ENCODE results near the gene ATG4A. TPM values are rescaled to one million over a fixed set of nuclear protein-coding genes. Genes with fewer than 3 reads are reported as not detected.

ATG4A gene
- total RNA-seq, 2 donors from 2014 or later, result 4.3 to 4.4 TPM

DNA sequence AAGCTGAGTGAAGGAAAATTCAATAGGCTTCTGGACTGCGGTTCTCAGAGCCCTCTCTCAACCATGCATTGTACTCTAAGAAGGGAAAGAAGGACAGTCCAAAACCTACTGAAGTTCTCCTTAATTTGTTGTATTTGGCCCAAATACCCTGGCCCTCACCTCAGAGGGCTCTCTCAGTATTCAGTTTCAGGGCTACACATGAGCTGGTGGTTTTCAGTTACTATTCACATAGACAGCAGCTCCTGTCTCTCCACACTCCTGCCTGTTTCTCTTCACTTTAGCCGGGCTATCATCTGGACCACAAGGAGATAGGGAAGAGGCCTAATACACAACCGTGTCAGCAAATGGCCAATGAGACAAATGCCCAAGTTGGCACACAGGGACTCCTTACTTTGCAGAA lies 66.0 kb downstream of the ATG4A start:
- Mint-ChIP-seq H3K4me3 (no peak overlapping the region), H3K27me3 (ENCODE audit: insufficient read depth) (no peaks in the 10 kb centered on the region), H3K4me1 (peaks cover 6% of the 10 kb centered on the region), H3K36me3 (ENCODE audit: low read depth) (peaks cover 37% of the 10 kb centered on the region), H3K27ac (no peak overlapping the region), H3K9me3 (no peaks in the 10 kb centered on the region)
- Histone ChIP-seq H3K27me3 (ENCODE audit: control insufficient read depth, insufficient read depth, low read length, poor library complexity, severe bottlenecking) (no peaks in the 10 kb centered on the region), H3K4me3 (ENCODE audit: low read length) (no peak overlapping the region), H3K27ac (ENCODE audit: low read depth, low read length) (no peak overlapping the region), H3K36me3 (ENCODE audit: control insufficient read depth, insufficient read depth, low read length) (no peaks in the 10 kb centered on the region), H3K9ac (ENCODE audit: extremely low read depth, low read length, poor library complexity, severe bottlenecking) (no peak overlapping the region), H3K4me1 (ENCODE audit: control insufficient read depth, insufficient read depth, low read length) (no peaks in the 10 kb centered on the region), H3K9me3 (ENCODE audit: control insufficient read depth, low read length) (no peaks in the 10 kb centered on the region)
- TF ChIP-seq, protein P1, sequence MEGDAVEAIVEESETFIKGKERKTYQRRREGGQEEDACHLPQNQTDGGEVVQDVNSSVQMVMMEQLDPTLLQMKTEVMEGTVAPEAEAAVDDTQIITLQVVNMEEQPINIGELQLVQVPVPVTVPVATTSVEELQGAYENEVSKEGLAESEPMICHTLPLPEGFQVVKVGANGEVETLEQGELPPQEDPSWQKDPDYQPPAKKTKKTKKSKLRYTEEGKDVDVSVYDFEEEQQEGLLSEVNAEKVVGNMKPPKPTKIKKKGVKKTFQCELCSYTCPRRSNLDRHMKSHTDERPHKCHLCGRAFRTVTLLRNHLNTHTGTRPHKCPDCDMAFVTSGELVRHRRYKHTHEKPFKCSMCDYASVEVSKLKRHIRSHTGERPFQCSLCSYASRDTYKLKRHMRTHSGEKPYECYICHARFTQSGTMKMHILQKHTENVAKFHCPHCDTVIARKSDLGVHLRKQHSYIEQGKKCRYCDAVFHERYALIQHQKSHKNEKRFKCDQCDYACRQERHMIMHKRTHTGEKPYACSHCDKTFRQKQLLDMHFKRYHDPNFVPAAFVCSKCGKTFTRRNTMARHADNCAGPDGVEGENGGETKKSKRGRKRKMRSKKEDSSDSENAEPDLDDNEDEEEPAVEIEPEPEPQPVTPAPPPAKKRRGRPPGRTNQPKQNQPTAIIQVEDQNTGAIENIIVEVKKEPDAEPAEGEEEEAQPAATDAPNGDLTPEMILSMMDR (conservative IDR thresholded peaks at IDR 0.05), result no peak
- no peak for DNase-seq
- 87% methylated on average over 3 of the region's 3 CpGs; no CpG with 5 or more reads in 1 of the 2 experiments for WGBS, 2 experiments (ENCODE audit: insufficient coverage in 1 of 2, insufficient read length in 1 of 2)

DNA sequence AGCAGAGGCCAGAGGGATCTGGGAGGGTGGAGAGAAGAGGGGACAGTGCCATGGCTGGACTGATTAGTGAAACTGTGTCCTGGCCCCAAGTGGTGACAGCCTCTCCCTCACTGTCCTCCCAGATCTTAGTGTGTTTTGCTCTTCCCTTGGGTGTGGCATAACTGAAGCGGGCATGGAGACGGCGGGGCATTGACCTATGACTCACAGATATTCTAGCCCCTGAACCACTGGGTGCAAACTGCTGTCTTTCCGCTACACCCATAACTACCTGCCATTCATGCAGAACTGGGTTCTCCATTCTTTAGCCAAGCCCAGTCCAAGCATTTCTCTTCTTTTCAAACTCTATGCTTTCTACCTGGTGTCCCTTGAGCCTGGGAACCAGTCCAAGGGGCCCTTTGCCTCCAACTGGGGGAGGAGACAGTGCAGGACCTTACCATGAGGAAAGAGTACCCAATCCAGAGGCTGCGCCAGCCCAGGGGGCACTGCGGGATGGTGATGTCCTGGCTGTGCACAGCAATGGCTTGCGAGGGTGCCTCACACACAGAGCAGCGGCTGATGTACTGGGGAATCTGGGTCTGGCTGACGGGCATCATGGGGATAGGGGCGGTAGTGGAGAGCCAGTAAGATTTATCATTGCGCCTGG lies 67.6 kb downstream of the ATG4A start:
- Mint-ChIP-seq H3K36me3 (ENCODE audit: low read depth) (peaks cover 51% of the 10 kb centered on the region), H3K4me1 (peaks cover 2% of the 10 kb centered on the region), H3K9me3 (no peaks in the 10 kb centered on the region), H3K4me3 (no peak overlapping the region), H3K27me3 (ENCODE audit: insufficient read depth) (no peaks in the 10 kb centered on the region), H3K27ac (no peak overlapping the region)
- H3K9me3 ChIP-seq (ENCODE audit: control insufficient read depth, low read length), result no peaks in the 10 kb centered on the region
- TF ChIP-seq, protein P1 (conservative IDR thresholded peaks at IDR 0.05), result no peak
- no peaks in the 10 kb centered on the region for H3K27me3 ChIP-seq (ENCODE audit: control insufficient read depth, insufficient read depth, low read length, poor library complexity, severe bottlenecking)
- WGBS, 2 experiments (ENCODE audit: insufficient coverage in 1 of 2, insufficient read length in 1 of 2), result 93 to 100% methylated on average over 4 to 11 of the region's 11 CpGs
- H3K36me3 ChIP-seq (ENCODE audit: control insufficient read depth, insufficient read depth, low read length), result peaks cover 4% of the 10 kb centered on the region
- H3K4me1 ChIP-seq (ENCODE audit: control insufficient read depth, insufficient read depth, low read length), result no peaks in the 10 kb centered on the region
- no peak overlapping the region for H3K9ac ChIP-seq (ENCODE audit: extremely low read depth, low read length, poor library complexity, severe bottlenecking)
- no peak overlapping the region for H3K27ac ChIP-seq (ENCODE audit: low read depth, low read length)
- no peak overlapping the region for H3K4me3 ChIP-seq (ENCODE audit: low read length)
- no peak for DNase-seq

DNA sequence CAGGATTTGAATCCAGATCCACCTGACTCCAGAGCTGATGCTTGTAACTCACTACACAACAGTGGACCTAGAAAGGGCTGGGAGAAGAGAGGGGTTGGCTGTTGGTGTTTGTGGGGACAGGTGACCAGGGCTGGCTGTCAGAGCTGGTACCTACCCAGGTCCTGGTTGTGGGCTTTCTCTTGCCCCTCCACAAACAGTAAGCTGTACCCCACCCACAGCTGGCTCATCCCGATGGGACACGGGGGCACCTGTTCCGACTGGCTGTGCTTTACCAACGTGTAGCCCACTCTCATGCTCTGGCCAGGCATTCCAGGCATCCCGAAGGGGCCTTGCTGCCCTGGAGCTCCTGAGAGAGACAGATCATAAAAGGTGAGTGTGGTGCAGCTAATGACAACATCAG lies 68.7 kb downstream of the ATG4A start:
- 94% methylated on average over 5 of the region's 5 CpGs; no CpG with 5 or more reads in 1 of the 2 experiments for WGBS, 2 experiments (ENCODE audit: insufficient coverage in 1 of 2, insufficient read length in 1 of 2)
- H3K27me3 Mint-ChIP-seq (ENCODE audit: insufficient read depth), result no peaks in the 10 kb centered on the region
- H3K9me3 Mint-ChIP-seq, result no peaks in the 10 kb centered on the region
- no peak overlapping the region for H3K9ac ChIP-seq (ENCODE audit: extremely low read depth, low read length, poor library complexity, severe bottlenecking)
- no peak overlapping the region for H3K4me3 Mint-ChIP-seq
- no peaks in the 10 kb centered on the region for H3K9me3 ChIP-seq (ENCODE audit: control insufficient read depth, low read length)
- H3K27me3 ChIP-seq (ENCODE audit: control insufficient read depth, insufficient read depth, low read length, poor library complexity, severe bottlenecking), result no peaks in the 10 kb centered on the region
- peaks cover 4% of the 10 kb centered on the region for H3K36me3 ChIP-seq (ENCODE audit: control insufficient read depth, insufficient read depth, low read length)
- H3K4me1 ChIP-seq (ENCODE audit: control insufficient read depth, insufficient read depth, low read length), result no peaks in the 10 kb centered on the region
- no peak overlapping the region for H3K27ac Mint-ChIP-seq
- H3K27ac ChIP-seq (ENCODE audit: low read depth, low read length), result no peak overlapping the region
- TF ChIP-seq, protein P1 (conservative IDR thresholded peaks at IDR 0.05), result no peak
- H3K4me3 ChIP-seq (ENCODE audit: low read length), result no peak overlapping the region
- H3K36me3 Mint-ChIP-seq (ENCODE audit: low read depth), result peaks cover 62% of the 10 kb centered on the region
- no peaks in the 10 kb centered on the region for H3K4me1 Mint-ChIP-seq
- DNase-seq, result no peak

Data from endodermal cell (in vitro differentiated cells).